Hepatocyte (in vitro differentiated cells): Measurements from ENCODE around the gene PDE11A.

Experiments
- CTCF ChIP-seq: fragments of 200-600 bp; sonication (generic); IDR thresholded peaks from 2 replicates; pipeline ENCODE4 v1.5.1; 2016; ENCODE audit warnings: antibody characterized with exemption, mild to moderate bottlenecking; ENCODE audit not compliant: poor library complexity
- EZH2phosphoT487 ChIP-seq: fragments of 200-600 bp; sonication (generic); IDR thresholded peaks from one replicate; pipeline ENCODE4 v1.6.1; 2018; ENCODE audit warnings: antibody characterized with exemption, mild to moderate bottlenecking, low read depth, moderate library complexity; ENCODE audit not compliant: unreplicated experiment, severe bottlenecking

DNA sequence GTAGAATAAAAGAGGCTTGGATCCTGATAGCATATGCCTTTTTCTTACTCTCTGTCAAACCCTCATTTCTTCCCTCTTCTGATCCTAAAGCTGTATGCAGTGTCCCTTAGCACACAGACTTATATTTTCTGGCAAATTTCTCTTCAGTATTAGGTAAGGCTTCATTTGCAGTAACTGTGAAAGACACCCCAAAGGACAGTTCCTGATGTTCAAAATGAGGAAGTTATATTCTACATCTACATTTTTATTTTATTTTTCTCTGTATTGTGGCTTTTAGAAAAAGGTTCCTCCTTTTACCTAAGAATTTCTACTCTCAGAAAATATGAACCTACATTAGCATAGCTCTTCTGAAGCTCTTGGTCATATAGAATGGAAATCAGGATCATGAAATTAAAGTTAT is 261.7 kb downstream of the PDE11A start:
- TF ChIP-seq EZH2phosphoT487, result no peak
- TF ChIP-seq CTCF, result no peak
